Endometrium (tissue), 2 donors: ENCODE results near the gene KRT16.
A peak's percentile ranks its signal among the peaks of the same experiment; 100 is the strongest.
"Not testable (repeated sequence)": the region's sequence is repeated elsewhere in the genome, so short reads cannot be mapped to it uniquely, and the experiment has no call there.

Source experiments
- FAIRE-seq: peaks from 2 replicates; lab custom pipeline; 2012; peaks lifted over from hg19 to GRCh38; lab: Jason Lieb, UNC
- donor health status: control.
- donor health status: control.

Gene KRT16

GRCh38 chr17:41647038-41647813 is 34.7 kb upstream of the KRT16 start:
- peak; percentile 21 for FAIRE-seq

- FAIRE-seq = no peak
These were observed 29.9 kb upstream of the KRT16 start for GRCh38 chr17:41642252-41643156.

- FAIRE-seq = not testable (repeated sequence)
These were observed 28.0 kb upstream of the KRT16 start for GRCh38 chr17:41640596-41640995.

GRCh38 chr17:41639492-41640473 is 27.2 kb upstream of the KRT16 start:
- no peak for FAIRE-seq

- FAIRE-seq = no peak
These were observed 26.4 kb upstream of the KRT16 start for GRCh38 chr17:41638941-41639340.

GRCh38 chr17:41638194-41638593 is 25.6 kb upstream of the KRT16 start:
- no peak for FAIRE-seq

GRCh38 chr17:41636652-41637051 is 24.1 kb upstream of the KRT16 start:
- FAIRE-seq = no peak

- FAIRE-seq = no peak
These were observed 22.8 kb upstream of the KRT16 start for GRCh38 chr17:41635121-41636097.

- no peak for FAIRE-seq
These were observed 22.1 kb upstream of the KRT16 start for GRCh38 chr17:41634639-41635038.

GRCh38 chr17:41633556-41634199 is 21.1 kb upstream of the KRT16 start:
- no peak for FAIRE-seq

GRCh38 chr17:41632482-41633105 is 20.0 kb upstream of the KRT16 start:
- no peak for FAIRE-seq

- no peak for FAIRE-seq
These were observed 19.3 kb upstream of the KRT16 start for GRCh38 chr17:41631898-41632285.

- no peak for FAIRE-seq
These were observed 18.7 kb upstream of the KRT16 start for GRCh38 chr17:41631025-41631897.

- FAIRE-seq = no peak
These were observed 17.5 kb upstream of the KRT16 start for GRCh38 chr17:41629826-41630670.

GRCh38 chr17:41629316-41629715 is 16.7 kb upstream of the KRT16 start:
- FAIRE-seq = no peak

GRCh38 chr17:41628621-41629255 is 16.2 kb upstream of the KRT16 start:
- FAIRE-seq = not testable (repeated sequence)

GRCh38 chr17:41628073-41628370 is 15.5 kb upstream of the KRT16 start:
- not testable (repeated sequence) for FAIRE-seq
